Inflammatory macrophage (primary cell): ENCODE data around the gene CLDN17.
A peak's percentile ranks its signal among the peaks of the same experiment; 100 is the strongest.

ENCODE experiments used
- DNase-seq, 2 donors: peaks; one replicate each; pipeline ENCODE4 v3.0.0-alpha.2; 2020 to 2022
- total RNA-seq, 18 experiments: gene quantifications; one replicate each; lab custom pipeline; 2026; ENCODE audit warnings: mixed read lengths in 6 of 18, inconsistent platforms in 2 of 18; lab: John Stamatoyannopoulos, UW

CLDN17 gene, protein sequence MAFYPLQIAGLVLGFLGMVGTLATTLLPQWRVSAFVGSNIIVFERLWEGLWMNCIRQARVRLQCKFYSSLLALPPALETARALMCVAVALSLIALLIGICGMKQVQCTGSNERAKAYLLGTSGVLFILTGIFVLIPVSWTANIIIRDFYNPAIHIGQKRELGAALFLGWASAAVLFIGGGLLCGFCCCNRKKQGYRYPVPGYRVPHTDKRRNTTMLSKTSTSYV
- 0 to 0.03 (median 0) reads per million in 18 experiments for total RNA-seq

DNA sequence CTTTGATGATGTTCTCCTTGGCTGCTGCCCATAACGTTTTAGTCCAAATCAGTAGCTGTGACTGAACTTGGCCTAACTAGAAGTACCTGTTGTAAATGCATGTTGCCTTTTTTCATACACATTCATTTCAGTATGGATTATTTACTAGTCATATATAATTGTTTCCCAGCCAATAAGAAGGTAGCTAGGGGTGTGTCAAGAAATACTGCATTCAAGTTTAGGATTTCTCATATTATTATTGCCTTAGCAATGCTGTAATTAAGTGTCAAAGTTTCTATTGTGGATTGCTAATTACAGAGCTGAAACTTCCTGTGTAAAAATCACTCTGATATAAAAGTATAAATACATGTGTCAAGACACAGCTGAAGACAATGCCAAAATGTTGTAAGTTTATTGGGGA lies at the start of gene CLDN17:
TSS of gene CLDN17 (minus strand) at position 101 of the 400 bp plus-strand sequence. CDS start 188 bp downstream, outside the sequence.
- DNase-seq = no peak

GRCh38 chr21:30216041-30216723 lies 49.6 kb upstream of the CLDN17 start, which contains the start of gene CLDN8:
Gene CLDN8 (minus strand): TSS chr21:30216097. CDS start chr21:30215925, 172 bp downstream.
- DNase-seq = no peak

DNA sequence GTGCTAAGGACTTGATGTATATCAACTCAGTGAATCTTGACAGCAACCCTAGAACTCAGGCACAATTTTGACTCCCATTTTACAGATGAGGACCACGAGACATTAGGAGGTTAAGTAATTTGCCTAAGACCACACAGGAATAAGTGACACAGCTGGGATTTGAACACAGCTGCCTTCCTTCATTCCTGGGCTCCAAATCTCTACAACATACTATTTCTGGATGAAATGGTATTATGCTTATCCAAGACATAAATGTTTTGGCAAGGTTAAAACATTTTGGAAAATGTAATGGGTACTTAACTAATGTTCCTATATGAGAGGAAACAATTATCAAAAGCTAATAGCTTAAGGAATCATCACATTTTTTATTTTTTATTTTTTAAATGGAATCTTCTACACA lies 44.5 kb upstream of the CLDN17 start:
- no peak for DNase-seq

DNA sequence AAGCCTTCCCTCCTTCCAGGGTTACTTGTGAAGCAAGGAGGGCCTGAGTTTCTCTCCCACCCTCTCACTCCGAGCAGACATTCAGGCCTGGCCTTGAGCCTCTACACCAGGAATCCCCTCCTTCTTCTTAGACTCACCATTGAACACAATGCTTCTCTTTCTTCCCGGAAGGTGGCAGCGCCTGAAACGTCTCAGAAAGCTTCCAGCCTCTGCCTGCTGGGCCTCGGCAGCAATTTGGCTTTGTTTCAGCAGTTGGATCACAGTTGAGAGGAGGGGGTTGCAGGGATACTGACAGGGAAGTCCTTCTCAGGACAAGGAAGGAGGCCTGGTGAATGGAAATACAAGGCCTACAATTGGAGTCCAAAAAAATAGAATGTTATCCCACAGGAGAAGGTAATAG lies 43.0 kb upstream of the CLDN17 start:
- DNase-seq = no peak

DNA sequence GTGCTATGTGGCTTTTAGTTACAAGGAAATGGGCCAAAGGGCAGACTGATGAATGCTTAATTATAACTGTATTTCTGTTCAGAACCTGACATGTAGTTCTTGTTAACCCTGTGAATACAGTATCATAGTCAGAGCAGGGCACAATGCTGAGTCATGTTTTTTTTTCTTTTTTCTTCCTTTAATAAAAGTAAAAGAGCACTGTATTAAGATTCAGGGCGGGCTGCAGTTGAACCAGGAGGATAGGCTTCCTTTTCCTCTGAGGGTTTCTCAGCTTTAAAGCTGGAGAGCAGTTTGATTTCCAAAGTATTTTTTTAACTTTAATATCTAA lies 40.6 kb upstream of the CLDN17 start:
- DNase-seq = no peak

GRCh38 chr21:30206551-30207251 lies 40.1 kb upstream of the CLDN17 start:
- DNase-seq = no peak

GRCh38 chr21:30200000-30200399 lies 33.4 kb upstream of the CLDN17 start:
- DNase-seq = no peak

DNA sequence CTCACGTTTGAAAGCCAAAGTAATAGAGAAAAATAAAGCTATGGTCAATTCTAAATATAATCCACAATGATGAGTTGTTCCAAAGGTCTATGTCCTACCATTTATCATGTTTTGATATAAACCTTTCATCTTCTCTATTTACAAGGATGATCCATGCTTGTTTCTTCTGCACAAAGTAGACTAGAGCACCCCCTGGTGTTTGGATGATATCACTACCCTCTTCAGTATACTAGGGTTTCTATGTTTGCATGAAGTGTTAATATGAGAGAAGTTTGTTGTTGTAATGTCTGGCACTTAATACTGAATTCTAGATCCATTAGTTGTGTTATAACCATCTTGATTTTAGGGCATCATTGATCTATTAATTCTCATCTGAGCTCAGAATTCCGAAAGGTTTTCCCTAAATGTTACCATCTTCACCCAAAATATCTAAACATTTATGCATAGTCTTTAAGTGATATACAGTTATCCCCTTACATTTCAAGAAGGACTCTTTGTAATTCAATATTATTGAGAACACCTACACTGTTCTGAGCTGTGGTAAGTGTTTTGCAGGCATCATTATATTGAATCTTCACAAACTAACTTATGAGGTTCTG lies 28.2 kb upstream of the CLDN17 start:
- DNase-seq = peak; percentile 17 to 34

DNA sequence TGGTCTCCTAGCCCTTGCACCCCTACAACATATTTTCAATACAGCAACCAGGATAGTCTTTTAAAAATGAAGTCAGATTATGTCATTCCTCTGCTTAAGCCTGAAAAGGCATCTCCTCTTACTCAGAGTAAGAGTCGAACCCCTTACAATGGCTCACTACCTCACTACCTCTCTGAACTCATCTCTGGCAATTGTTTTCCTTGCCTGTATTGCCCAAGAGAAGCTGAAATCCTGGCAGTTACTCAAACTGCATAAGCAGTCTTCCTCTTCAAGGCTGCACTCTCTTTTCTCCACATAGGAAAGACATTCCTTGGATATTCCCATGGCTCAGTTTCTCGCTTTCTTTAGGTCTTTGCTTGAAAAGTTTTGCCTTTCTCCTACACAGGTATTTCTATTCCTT lies 26.6 kb upstream of the CLDN17 start:
- DNase-seq = no peak

- DNase-seq = no peak
Measured at GRCh38 chr21:30190554-30190953, 23.9 kb upstream of the CLDN17 start.

DNA sequence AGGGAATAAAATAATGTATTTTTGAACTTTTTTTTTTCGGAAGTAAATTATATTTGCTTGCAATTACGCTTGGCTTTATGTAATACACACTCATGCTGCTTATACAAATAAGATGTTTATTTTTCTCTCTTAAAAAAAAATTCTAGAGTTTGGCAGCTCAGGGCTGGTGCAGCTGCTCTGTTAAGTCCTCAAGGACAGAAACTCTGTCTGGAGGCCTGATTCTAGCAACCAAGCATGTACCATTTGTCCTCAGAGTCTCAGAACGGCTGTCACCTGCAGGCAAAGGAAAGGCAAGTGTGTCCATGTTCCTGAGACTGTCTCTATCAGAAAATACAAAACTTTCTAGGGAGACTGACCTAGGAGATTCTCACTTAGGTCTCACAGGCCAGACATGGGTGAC lies 23.2 kb upstream of the CLDN17 start:
- no peak for DNase-seq

- no peak for DNase-seq
Measured at GRCh38 chr21:30186242-30186641, 19.6 kb upstream of the CLDN17 start.

DNA sequence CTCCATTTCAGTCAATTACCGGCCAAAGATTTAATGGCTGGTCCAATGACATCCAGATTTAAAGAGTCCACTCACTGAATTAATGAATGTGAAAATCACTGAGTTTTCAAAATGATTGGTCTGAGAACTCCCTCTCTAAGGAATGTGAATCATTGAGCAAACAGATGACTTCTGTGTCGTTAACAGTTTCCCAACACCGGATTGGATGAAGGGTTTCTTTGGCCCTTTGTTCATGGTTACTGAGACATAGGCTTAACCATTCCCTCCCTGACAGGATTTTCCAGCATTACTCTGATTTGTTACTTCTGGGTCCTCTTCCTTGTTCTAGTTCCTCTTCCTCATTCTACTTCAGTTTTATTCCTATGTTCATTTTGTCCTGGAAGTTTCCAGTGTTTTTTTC lies 1.5 kb upstream of the CLDN17 start:
- DNase-seq = no peak

- no peak for DNase-seq
Measured at GRCh38 chr21:30166171-30166570, 434 bp downstream of the CLDN17 start.

DNA sequence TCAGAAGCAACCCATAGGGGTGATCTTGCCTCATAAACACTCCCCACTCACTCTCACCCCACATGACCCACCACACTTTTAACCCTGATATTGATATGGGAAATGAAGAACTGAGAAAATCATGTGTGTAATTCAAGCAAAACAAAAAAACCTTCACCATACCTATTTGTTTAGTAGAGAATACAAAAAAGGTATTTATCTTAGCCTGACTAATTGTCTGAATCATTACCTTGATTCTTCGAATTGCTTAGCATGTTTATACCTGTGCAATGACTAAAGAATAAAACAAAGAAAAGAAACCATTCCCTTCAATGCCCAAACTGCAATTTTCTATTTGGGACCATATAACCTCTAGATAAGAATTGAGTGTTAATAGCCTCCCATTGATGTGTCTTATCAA lies 1.8 kb downstream of the CLDN17 start:
- no peak for DNase-seq

DNA sequence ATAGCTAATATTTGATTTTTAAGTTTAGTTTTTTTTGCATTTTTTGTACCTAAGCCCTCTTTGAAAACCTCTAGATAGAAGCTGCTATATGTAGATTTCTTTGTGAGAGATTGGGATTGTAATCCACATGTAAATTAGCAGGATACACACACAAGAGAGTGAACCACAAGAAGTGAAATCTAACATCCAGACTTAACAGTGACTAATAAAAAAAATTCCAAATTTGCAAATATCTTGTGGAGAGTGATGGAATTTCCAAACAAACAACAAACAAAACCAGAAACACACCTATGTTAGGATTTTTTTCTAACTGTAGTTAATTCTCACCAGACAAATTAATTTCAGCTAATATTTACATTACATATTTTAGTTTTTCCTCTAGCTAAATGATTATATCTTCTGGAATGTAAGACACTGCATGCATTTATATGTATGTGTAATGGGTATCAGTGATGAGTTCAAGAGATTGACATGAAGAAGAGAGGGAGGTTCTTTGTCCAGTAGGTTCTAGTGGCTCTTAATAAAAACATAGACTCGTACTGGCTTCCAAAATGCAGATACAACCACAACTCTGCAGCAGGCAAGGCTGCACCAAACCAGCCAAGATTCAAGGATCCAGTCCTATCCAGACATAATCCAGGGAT lies 12.8 kb downstream of the CLDN17 start:
- no peak for DNase-seq

GRCh38 chr21:30152792-30153191 lies 13.8 kb downstream of the CLDN17 start:
- DNase-seq = no peak

- DNase-seq = no peak
Measured at GRCh38 chr21:30148906-30149305, 17.7 kb downstream of the CLDN17 start.

DNA sequence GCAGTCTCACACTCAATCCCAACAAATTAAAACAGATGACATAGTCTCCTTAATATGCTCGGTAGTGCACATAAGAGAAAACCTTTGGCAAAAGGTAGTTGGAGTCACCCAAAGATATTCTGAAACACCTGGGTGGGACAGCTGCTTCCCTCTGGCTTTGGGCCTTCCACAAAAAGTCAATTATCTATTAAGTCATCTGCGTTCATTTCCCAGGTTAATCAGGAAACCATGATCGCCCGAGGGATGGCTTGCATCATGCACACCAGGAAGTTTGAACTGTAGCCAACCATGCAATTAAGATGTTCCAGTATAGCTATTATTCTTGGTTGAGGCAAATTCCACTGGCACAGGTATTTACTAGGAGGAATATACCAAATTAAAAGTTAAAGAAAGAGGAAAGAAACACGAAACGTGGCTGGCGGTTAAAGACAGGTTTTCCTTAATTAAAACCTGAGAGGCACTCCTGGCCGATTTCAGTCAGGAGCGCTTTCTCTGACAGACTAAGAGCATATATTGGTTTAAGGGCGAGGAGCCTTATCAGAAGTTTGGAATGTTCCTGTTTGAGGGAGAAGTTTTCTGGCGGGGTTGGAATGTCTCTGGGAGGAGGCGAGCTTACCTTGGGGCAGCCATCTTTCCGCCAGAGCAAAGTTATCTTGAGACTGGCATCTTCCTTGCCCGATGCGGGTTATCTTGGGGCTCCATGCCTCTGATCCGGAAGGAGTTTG lies 19.9 kb downstream of the CLDN17 start:
- DNase-seq = no peak

GRCh38 chr21:30138483-30138882 lies 28.1 kb downstream of the CLDN17 start:
- DNase-seq = no peak

DNA sequence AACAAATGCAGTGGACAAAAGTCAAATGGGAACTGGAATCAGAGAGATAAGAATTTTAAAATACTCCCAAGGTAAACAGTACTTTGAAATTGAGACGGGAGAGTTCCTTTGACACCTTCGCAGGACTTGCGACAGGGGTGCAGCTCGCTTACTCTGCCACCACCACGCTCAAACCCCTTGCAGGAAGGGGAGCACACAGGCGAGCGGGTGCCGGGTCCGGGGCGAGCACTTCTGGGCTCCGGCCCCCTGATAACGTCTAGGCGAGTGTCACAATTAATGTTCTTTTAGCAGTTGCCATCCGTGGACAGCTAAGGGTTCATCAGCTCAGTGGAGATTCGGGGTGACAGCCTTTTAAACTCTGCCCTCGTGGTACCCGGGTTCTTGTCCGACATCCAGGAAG lies 37.4 kb downstream of the CLDN17 start:
- DNase-seq = no peak

DNA sequence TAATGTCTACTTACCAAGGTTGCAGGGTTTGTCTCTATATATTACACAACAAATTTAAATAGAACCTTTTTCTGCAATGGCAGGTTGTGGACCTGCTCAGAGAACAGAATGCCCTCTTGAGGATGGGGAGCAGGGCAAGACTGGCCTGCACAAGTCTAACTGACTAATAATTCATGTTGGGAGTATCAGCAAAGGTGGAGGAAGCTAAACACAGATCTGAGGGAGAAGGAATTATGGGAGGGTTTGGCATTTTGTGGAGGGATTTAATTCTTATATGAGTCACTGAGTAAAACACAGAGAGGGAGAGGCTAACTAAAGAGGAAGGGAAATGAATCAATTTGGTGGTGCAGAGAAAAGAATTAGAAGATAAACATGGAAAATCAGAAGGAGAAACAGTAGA lies 40.0 kb downstream of the CLDN17 start:
- DNase-seq = no peak
